ENCODE data around the gene SH2D6.

The SH2D6 gene

GRCh38 chr2:85440729-85441128 is 22.2 kb downstream of the SH2D6 start:
- DNase-seq = no peak

GRCh38 chr2:85441864-85442263 is 23.4 kb downstream of the SH2D6 start:
- no peak for DNase-seq

- DNase-seq = no peak
Observed at GRCh38 chr2:85444629-85445172, 26.2 kb downstream of the SH2D6 start.

- no peak for DNase-seq
Observed at GRCh38 chr2:85445316-85446295, 27.1 kb downstream of the SH2D6 start.

- DNase-seq = no peak
Observed at GRCh38 chr2:85446296-85447221, 28.0 kb downstream of the SH2D6 start.

- no peak for DNase-seq
Observed at GRCh38 chr2:85447222-85447585, 28.7 kb downstream of the SH2D6 start.

GRCh38 chr2:85448461-85449213 is 30.1 kb downstream of the SH2D6 start:
- DNase-seq = no peak

- no peak for DNase-seq
Observed at GRCh38 chr2:85449214-85449588, 30.7 kb downstream of the SH2D6 start.

- no peak for DNase-seq
Observed at GRCh38 chr2:85452237-85452636, 33.7 kb downstream of the SH2D6 start.

GRCh38 chr2:85453571-85453970 is 35.1 kb downstream of the SH2D6 start:
- no peak for DNase-seq

GRCh38 chr2:85455552-85456090 is 37.1 kb downstream of the SH2D6 start:
- no peak for DNase-seq

GRCh38 chr2:85457043-85457442 is 38.5 kb downstream of the SH2D6 start:
- no peak for DNase-seq

- no peak for DNase-seq
Observed at GRCh38 chr2:85457877-85458316, 39.4 kb downstream of the SH2D6 start.

- no peak for DNase-seq
Observed at GRCh38 chr2:85458601-85459563, 40.4 kb downstream of the SH2D6 start.

- DNase-seq = no peak
Observed at GRCh38 chr2:85459771-85460170, 41.3 kb downstream of the SH2D6 start.

- no peak for DNase-seq
Observed at GRCh38 chr2:85462322-85462721, 43.8 kb downstream of the SH2D6 start.

GRCh38 chr2:85468096-85468703 is 49.7 kb downstream of the SH2D6 start:
- no peak for DNase-seq

- DNase-seq = no peak
Observed at GRCh38 chr2:85468704-85469349, 50.3 kb downstream of the SH2D6 start.

- no peak for DNase-seq
Observed at GRCh38 chr2:85470850-85471800, 52.6 kb downstream of the SH2D6 start.
